Right renal cortex interstitium (tissue), 3 donors: ENCODE measurements around the gene RAPGEF6. TPM values are rescaled to one million over a fixed set of nuclear protein-coding genes. Genes with fewer than 3 reads are reported as not detected.
"Not testable (repeated sequence)": the region's sequence is repeated elsewhere in the genome, so short reads cannot be mapped to it uniquely, and the experiment has no call there.

Experiments
- DNase-seq, 3 donors: peaks; one replicate each; pipeline ENCODE4 v3.0.0-alpha.2; 2013; ENCODE audit warnings: low read depth in 3 of 3, low spot score in 2 of 3
- polyA plus RNA-seq, 3 donors: library from polyadenylated mRNA; unstranded; fragments of 120-200 nt; gene quantifications; one replicate each; pipeline ENCODE4 v1.2.1, GENCODE V29; 2013; ENCODE audit not compliant: insufficient read length in 3 of 3

Gene RAPGEF6
- polyA plus RNA-seq, 3 donors = 13.3 to 18.3 (median 14.7) TPM

- no peak for DNase-seq
Measured at GRCh38 chr5:131609774-131610173, 25.3 kb downstream of the RAPGEF6 start.

- no peak for DNase-seq
Measured at GRCh38 chr5:131608597-131608996, 26.4 kb downstream of the RAPGEF6 start.

- DNase-seq = no peak
Measured at GRCh38 chr5:131607903-131608540, 27.0 kb downstream of the RAPGEF6 start.

- DNase-seq = no peak
Measured at GRCh38 chr5:131607418-131607817, 27.6 kb downstream of the RAPGEF6 start.

GRCh38 chr5:131605086-131605485 lies 29.9 kb downstream of the RAPGEF6 start:
- no peak for DNase-seq

- DNase-seq = no peak
Measured at GRCh38 chr5:131595088-131596033, 39.7 kb downstream of the RAPGEF6 start.

GRCh38 chr5:131593921-131594320 lies 41.1 kb downstream of the RAPGEF6 start:
- no peak for DNase-seq

- not testable (repeated sequence) for DNase-seq
Measured at GRCh38 chr5:131593436-131593835, 41.6 kb downstream of the RAPGEF6 start.

- peak; percentile 36 to 45 (median 42) for DNase-seq
Measured at GRCh38 chr5:131589510-131590348, 45.3 kb downstream of the RAPGEF6 start.

GRCh38 chr5:131587541-131587940 lies 47.5 kb downstream of the RAPGEF6 start:
- no peak for DNase-seq

- DNase-seq = no peak
Measured at GRCh38 chr5:131581702-131582101, 53.3 kb downstream of the RAPGEF6 start.

- DNase-seq = no peak
Measured at GRCh38 chr5:131579917-131580671, 54.9 kb downstream of the RAPGEF6 start.

GRCh38 chr5:131575660-131576227 lies 59.3 kb downstream of the RAPGEF6 start:
- DNase-seq = no peak

- no peak for DNase-seq
Measured at GRCh38 chr5:131571669-131572168, 63.3 kb downstream of the RAPGEF6 start.

GRCh38 chr5:131570757-131571156 lies 64.3 kb downstream of the RAPGEF6 start:
- DNase-seq = no peak

- no peak for DNase-seq
Measured at GRCh38 chr5:131564229-131564652, 70.8 kb downstream of the RAPGEF6 start.

- DNase-seq = no peak
Measured at GRCh38 chr5:131563434-131564228, 71.4 kb downstream of the RAPGEF6 start.

- no peak for DNase-seq
Measured at GRCh38 chr5:131550606-131551005, 84.4 kb downstream of the RAPGEF6 start.

- DNase-seq = no peak
Measured at GRCh38 chr5:131548176-131548575, 86.9 kb downstream of the RAPGEF6 start.
